GM11168 (cell line): ENCODE data around the gene FAM180A.
"Not testable (repeated sequence)": the region's sequence is repeated elsewhere in the genome, so short reads cannot be mapped to it uniquely, and the experiment has no call there.

ENCODE experiments used
- in situ Hi-C: fragments of 300-500 bp; cut with MboI; formaldehyde crosslinking; loops from one replicate; pipeline ENCODE4 v1.12.0; 2022; ENCODE audit warnings: low sequenced_read_pairs; ENCODE audit not compliant: unreplicated experiment

Gene FAM180A

DNA sequence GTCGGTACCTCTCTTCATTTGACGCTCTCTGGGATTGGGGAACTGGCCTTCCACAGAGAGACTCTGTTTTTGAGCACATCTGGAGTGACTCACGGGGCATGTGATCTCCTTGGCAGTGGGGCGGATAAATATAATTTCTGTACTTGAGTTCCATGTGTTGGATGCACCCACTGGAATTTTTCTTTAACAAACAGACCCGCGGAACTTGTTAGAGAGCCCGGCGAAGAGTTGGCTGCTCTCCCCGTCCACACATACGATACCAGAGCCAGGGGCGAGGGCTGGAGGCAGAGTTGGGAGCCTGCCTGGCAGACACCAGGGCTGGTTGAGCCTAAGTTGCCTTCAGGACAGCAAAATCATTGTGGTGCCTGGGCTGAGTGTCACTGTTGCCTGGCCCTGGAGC, at the start of gene FAM180A:
FAM180A (minus strand) TSS at position 44 of the 400 bp plus-strand sequence. CDS start 233 bp downstream, outside the sequence.
- in situ Hi-C loops = no loop called here

DNA sequence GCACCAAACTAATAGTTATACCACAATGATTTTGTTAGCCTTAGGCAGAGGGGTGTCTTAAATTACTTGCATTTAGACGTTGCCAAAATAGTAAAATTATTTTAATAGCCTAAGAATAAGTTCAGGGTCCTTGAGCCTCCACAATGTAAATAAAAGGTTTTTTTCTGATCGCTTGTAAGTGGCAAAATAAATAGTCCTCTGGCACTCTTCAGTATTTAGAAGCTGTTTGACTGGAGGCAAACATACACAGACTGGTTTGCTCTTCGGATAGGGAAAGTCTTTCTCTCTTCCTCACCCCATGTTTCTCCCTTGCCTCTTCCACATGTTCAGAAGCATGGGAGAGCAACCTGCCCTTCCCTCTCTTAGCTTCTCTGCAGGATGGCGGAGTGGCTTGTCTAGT, 49.5 kb upstream of the FAM180A start:
- in situ Hi-C loops = no loop called here

DNA sequence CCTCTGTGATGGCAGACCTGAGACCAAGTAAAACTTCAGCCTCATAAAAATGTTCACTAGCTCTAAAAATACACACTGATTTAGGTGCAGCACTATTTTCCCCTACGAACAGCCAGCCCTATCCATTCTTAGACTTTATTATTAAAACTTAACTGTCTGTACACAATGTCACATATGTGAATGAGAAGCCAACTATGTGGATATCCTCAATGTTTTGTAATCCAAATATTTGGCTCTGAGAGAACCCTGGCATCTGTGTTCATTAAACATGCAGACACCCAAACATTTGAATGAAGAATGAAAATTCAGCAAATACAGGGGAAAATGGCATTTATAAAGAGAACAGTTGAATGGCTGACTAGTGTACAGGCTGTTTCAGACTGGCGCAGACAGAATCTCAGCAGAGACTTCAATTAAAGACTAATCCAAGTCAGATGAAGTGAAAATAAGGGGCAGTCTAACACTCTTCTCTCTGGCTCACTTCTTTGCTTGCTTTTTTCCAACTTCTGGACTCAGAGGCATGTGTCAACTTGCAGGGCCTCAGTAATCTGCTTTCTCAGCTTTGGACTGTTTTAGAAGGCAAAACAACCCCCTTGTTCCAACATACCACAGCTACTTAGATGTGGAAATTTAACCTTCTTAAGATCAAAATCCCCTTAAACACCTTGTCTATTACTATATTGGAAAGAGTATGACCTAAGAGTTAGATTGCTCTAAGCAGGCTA, 47.4 kb upstream of the FAM180A start:
- in situ Hi-C loops = no loop called here

DNA sequence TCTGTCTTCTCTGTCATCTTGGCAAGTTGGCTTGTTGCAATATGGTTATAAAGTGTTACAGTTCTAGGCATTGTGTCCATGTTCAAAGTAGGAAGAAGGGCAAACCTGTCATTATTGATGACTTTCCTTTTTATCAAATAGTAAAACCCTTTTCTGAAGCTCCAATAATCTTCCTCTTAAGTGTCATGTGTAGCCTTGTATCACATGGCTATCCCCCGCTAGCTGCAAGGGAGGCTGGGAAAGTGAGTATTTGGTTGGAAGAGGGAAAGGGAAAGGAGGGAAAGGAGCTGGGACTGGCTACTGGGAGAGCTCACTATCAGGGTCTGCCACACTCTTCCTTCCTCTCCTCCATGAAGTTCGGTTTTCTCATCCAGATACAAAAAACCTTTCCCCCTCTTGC, 45.2 kb upstream of the FAM180A start:
- in situ Hi-C loops = no loop called here

DNA sequence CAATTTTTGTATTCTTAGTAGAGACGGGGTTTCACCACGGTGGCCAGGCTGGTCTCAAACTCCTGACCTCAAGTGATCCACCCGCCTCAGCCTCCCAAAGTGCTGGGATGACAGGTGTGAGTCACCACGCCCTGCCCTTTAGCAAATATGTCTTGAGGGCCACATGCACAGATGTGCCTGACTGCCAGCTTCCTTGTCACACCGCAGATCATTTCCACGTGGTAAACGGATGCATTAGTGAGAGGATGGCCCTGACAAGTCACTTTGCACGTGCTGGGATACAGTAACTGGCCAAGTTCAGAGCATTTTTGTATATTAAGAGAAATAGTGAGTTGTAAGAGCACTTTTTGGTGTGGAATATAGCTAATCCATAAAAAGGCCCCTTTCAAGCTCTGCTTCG, 44.3 kb upstream of the FAM180A start:
- in situ Hi-C loops = no loop called here

DNA sequence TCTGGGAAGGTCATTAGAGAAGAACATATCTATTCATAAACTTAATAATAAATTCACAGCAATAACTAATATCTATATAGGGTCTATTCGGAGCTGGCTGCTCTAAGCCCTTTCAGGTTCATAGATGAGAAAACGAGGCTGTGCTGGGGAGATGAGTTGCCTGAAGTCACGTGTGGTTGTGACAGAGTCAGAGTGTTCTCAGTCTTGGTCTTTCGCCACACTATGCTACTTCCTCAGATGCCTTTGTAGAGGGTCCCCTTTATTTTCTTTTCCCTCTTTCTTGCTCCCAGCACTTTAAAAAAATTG, 43.7 kb upstream of the FAM180A start:
- in situ Hi-C loops = no loop called here

DNA sequence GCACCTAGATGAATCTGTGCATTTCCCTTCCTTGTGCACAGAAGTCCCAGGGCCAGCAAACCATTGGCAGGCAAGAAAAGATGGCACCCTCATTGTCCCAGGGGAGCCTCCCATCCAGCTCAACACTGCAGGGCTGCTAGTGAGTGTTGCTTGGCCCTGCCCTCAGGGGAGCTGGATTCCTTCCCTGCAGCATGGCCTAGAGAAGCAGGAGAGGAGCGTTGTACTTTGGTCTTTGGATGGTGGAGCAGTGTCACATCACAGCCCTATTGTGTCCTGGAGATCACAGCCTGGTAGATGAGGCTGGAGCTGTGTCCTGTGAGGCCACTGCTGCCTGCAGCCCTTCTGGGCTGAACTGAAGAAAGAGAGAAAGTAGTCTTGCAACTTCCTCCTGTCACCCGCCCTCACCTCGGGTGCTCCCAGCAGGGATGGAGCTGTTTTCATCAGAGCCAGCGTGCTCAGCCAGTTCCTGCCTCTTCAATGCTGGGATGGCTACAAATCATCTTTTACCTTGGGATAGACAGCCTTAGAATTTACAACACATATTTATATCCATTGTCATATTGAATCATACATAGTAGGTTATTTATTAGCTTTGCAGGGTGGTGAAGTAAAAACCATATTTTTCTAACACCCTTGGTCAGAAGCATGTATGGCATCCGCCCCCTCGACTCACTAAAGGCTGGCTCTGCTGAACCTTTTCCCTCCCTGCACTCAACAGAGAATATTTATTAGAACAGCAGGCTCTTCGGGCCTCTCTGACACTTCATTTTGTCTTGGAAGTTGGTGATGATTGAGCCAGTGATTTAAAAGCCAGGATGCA, 43.1 kb upstream of the FAM180A start:
- in situ Hi-C loops = no loop called here

DNA sequence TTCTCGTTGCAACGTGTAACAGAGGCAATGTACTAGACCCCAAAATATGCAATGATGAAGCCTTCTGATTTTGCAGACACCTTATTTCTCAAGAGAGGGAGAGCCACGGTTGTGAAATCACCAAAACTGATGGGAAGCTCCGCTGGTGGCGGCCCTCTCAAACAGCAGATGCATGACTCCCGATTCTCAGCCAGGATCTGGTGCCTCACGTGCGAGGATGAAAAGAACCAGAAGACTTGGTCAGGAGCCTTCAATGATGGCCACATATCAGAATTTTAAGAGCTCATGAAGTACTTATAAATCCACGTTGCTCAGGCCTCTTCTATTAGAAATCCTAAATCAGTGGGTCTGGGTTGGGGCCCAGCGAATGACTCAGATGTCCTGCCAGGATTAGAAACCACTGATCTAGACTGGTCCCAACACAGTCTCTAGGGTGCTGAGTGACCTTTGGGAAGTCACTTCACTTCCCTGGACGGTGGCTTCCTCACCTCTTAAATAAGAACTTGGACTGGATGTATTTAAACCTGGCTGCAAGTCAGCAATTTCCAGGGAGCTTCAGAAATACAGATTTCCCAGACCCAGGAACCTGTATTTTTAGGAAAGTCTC, 41.9 kb upstream of the FAM180A start:
- in situ Hi-C loops = no loop called here

DNA sequence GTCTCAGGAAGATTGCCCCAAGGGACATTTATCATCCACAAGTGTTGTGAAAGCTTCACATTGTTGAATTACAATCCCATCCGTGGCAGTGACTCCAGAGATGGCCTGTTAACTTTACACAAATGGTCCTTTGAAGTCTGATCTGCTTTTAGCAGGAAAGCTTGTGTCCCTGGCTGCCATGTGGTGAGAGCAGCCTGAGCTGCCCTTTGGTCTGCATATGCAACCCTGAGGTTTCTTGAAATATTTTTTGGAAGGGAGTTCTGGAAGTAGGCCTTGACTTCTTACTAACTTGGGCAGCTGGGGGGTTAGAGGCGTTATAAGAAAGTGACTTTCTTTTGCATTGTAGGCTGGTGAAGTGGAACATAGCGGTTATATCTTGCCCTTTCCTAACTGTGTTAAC, 41.3 kb upstream of the FAM180A start:
- in situ Hi-C loops = no loop called here

DNA sequence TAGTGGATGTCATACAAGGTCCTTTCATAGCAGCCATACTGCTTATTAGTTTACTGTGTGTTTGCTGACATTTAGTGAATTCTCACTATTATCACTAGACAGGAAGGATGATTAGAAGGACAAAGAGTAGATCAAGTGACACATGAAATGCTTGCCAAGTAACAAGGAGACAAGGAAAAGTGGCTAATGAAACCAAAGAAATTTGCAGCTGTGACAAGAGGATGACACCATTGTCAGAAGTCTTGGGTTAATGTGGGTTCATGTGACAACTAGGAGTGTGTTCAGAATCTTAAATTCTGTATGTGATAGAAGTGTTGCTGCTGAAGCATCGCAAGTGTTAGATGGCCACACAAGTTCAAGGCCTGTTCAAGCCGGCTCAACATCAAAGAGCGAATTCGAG, 40.8 kb upstream of the FAM180A start:
- in situ Hi-C loops = no loop called here

DNA sequence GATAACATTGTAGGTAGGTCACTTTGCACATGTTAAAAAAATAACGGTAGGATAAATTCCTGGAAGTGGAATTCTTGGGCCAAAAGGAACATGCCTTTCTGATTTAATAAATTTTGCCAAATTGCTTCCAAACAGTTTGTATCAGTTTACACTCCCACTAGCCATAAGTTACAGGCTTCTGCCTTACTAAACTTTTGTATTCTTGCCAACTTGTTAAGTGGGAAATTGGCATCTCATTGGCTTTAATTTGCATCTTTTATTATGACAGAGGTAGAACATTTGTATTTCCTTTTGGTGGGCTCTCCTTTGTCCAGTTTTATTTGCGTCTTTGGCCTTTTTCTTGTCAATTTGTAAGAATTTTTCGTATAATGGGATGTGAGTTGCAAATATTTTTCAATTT, 38.3 kb upstream of the FAM180A start:
- in situ Hi-C loops = no loop called here

DNA sequence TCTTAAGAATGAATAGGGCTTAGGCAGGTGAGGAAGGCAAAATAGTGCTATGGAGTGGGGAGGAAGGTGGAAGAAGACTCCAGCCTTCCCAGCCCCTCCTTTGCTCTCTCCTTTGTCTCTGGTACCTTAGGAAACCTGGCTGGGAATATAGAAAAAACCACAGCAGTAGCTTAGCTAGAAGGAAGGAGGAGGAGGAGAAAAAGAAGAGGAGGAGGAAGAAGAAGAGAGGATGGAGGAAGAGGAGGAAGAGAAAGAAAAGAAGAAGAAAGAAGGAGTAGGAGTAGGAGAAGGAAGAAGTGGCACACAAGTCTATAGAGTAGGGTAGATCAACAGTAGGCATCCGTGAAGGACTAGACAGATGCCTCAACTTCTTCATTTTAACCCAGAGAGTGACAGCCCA, 36.5 kb upstream of the FAM180A start:
- in situ Hi-C loops = no loop called here

DNA sequence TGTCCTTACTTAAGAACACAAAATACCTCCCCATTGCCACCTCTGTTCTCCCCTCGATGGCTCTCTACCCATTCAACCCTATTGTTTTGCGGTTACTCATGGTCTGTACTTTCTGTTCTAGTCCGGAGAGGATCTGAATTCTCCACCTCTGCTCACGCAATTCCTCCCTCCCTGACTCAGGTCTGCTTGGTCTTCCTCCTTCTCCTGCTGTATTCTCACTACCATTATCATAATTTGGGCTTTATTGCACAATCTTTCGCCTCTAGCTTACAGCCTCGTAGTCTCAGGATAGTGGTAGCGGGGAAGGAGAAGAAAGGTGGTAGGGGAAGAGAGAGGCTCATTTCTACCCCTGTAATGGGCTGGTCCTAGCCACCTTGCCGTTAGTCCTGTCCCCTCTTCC, 35.4 kb upstream of the FAM180A start:
- in situ Hi-C loops = no loop called here

DNA sequence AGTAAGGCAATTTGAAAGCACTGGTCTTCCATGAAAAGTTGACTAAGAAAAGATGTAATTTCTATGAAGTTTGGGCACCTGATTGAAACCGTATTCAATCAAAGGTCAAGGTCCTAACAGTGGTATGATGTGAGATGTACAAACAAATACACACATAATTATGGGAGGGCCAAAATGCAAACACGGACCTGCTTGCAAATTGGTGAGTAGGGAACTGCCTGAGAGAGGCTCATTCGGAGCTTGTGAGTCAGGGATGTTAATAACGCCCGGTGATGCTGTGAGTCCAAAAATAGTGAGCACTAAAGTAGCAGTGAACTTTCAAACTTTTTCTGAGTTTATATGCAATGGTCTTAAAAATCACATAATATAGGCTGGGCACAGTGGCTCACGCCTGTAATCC, 34.2 kb upstream of the FAM180A start:
- in situ Hi-C loops = no loop called here

DNA sequence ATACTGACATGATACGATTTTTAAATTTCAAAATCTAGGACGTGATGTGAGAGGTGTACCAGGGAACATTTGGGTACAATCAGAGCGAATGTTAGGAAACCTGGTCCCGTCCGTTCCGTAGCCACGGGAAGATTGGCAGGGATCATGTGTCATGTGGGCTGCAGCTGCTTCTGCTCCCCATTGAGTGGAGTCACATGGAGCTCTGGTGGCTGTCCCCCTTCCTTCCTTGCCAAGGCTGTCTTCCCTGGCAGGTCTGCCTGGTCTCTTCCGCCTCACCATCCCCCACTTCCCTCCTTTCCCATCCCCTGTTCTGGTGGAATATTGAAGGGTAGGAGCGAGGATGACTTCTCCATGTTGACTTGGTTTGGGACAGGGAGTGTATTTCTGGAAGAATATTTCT, 33.8 kb upstream of the FAM180A start:
- in situ Hi-C loops = no loop called here

DNA sequence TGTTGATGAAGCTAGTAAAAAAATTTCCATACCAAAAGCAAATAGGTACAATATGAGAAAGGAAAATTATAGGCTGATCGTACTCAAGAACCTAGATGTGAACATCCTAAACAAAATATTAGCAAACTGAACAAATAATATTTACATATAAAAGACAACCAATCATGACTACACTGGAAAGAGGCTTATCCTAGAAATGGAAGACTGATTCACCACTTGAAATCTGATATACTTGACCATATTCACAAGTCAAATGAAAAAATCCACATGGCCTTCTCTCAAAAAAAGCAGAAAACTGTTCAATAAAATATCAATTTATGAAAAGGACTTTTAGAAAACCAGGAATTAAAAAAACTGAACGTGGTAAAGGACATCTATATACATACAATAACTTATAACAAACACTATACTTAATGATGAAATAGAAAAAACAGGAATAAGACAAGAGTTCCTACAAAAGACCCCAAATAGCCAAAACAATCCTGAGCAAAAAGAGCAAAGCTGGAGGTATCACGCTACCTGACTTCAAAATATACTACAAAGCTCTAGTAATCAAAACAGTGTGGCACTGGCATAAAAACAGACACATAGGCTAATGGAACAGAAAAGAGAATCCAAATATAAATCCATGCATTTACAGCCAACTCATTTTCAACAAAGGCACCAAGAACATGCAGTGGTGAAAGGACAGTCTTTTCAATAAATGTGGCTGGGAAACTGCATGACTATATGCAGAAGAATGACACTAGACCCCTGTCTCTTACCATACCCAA, 29.2 kb upstream of the FAM180A start:
- in situ Hi-C loops = no loop called here

DNA sequence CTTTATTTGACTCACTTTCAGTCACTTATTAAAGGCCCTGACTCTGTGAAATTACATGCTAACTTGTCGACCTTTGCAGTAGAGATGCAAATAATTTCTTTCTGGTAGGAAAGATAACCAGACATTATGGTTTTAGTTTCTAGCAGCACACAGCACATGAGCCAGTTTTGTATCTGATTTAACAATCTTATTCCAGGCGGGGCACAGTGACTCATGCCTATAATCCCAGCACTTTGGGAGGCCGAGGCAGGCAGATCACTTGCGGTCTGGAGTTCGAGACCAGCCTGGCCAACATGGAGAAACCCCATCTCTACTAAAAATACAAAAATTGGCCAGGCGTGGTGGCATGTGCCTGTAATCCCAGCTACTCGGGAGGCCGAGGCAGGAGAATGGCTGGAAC, 27.3 kb upstream of the FAM180A start:
- in situ Hi-C loops = not testable (repeated sequence)

DNA sequence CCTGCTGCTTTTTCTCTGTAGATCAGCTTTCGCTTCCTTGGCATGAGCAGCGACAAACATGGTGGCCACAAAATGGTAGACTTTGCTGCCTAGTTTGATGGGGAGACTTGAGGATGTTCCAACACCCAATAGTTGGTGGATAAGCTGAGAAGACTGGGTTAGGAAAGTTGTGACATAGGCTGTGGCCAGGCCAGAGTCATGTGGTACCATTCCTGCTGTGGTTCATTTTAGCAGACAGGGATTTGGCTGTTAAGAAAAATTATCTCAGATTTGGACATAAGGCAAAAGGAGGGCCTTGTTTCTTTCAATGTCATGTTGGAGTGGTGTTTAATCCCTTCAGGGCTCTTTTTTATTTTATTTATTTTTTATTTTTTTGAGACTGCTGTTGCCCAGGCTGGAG, 26.6 kb upstream of the FAM180A start:
- in situ Hi-C loops = no loop called here

DNA sequence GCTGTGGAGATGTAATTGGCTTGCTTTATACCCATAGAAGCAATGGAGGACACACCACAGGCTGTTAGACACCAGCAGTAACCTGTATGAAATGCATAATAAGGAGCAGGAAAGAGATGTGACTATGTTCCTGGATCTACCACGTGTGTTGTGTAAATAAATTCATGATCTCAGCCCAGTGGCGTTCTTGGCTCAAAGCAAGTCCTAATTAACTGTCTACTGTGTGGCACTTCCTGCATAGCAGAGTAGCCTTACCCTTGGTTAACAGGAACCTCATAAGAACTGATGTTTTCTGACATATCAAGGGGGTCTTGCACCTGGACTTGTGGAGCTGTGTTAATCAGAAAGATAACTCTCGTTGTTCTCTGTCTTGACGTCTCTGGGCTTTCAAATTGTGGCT, 25.7 kb upstream of the FAM180A start:
- in situ Hi-C loops = no loop called here

DNA sequence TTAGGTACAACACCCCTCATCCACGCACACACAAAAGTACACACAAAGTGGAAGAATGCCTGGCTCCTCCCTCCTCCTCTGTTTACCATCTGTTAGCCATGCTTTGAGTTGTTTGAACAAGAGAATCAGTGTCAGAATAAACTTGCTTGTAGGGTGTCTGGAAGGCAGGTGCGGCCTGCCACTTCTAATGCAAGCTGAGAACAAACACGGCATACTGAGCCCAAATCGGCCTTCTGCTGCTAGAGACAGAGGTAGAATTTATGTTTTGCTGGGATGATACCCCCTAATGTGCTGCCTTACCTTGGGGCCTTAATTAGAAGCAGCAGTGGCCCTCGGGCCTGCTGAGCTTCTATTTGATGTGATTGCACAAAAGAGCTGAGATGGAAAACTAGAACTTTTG, 24.9 kb upstream of the FAM180A start:
- in situ Hi-C loops = no loop called here
